Panc1 (cell line): ENCODE results near the gene DDIT3.

ENCODE experiments used
- POLR2AphosphoS5 ChIP-seq: IDR thresholded peaks from 2 replicates; pipeline ENCODE4 v1.6.1; 2012; ENCODE audit warnings: mild to moderate bottlenecking, low read depth, low read length, moderate library complexity
- TF ChIP-seq, protein P1 (sequence below): fragments of 450-650 bp; IDR thresholded peaks from 2 replicates; pipeline ENCODE4 v1.5.1; 2017; ENCODE audit warnings: mild to moderate bottlenecking

DNA sequence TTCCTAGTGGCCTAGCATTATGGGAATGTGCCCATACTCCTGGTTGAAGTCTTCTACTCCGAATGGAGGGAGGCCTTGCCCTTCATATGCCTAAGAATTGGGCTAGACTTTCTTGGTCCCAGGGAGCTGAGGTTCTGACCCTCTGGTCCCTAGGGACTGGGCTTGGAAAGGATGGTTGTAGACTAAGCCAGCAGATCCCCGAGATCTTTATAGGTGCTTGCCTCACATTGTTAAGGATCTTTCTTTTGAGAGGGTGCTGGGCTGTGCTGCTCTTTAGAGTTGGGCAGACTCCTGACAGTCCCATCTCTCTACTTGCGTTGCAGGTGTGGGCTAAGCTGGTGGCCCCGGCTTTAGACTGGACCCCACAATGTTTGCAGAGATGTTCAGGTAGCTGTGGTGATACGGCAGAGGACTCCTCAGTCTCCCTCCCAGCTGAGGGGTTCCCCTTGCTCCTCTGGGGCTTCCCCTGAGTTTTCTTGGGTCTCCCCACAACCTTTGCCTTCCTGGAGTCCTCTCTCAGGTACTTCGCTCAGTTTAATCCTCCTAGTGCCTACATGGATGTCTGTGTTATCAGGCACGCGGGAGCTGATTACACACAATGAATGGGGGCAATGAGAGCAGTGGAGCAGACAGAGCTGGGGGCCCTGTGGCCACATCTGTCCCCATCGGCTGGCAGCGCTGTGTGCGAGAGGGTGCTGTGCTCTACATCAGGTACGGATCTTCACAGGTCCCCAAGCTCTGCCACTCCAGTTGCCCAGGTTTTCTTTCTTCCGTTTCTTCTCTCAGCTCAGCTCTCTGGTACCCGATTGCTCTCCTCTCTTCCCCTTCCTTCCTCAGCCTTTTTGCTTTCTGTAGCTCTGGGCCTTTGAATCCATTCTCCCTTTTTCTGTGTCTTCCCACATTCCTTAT is 3.6 kb upstream of the DDIT3 start:
- TF ChIP-seq, protein P1, sequence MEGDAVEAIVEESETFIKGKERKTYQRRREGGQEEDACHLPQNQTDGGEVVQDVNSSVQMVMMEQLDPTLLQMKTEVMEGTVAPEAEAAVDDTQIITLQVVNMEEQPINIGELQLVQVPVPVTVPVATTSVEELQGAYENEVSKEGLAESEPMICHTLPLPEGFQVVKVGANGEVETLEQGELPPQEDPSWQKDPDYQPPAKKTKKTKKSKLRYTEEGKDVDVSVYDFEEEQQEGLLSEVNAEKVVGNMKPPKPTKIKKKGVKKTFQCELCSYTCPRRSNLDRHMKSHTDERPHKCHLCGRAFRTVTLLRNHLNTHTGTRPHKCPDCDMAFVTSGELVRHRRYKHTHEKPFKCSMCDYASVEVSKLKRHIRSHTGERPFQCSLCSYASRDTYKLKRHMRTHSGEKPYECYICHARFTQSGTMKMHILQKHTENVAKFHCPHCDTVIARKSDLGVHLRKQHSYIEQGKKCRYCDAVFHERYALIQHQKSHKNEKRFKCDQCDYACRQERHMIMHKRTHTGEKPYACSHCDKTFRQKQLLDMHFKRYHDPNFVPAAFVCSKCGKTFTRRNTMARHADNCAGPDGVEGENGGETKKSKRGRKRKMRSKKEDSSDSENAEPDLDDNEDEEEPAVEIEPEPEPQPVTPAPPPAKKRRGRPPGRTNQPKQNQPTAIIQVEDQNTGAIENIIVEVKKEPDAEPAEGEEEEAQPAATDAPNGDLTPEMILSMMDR: no peak
- no peak for TF ChIP-seq POLR2AphosphoS5
